Stimulated activated CD8-positive, alpha-beta memory T cell treated with anti-CD3 and anti-CD28 coated beads, Interleukin-12 subunit alpha, Interleukin-12 subunit beta, amount 100 ng/mL, for 24 hours (primary cell): ENCODE data around the gene OR2T6.
"Not testable (repeated sequence)": the region's sequence is repeated elsewhere in the genome, so short reads cannot be mapped to it uniquely, and the experiment has no call there.

Experiments
- DNase-seq: peaks from one replicate; pipeline ENCODE4 v3.0.0-alpha.2; 2020; ENCODE audit errors: extremely low read depth

The OR2T6 gene

DNA sequence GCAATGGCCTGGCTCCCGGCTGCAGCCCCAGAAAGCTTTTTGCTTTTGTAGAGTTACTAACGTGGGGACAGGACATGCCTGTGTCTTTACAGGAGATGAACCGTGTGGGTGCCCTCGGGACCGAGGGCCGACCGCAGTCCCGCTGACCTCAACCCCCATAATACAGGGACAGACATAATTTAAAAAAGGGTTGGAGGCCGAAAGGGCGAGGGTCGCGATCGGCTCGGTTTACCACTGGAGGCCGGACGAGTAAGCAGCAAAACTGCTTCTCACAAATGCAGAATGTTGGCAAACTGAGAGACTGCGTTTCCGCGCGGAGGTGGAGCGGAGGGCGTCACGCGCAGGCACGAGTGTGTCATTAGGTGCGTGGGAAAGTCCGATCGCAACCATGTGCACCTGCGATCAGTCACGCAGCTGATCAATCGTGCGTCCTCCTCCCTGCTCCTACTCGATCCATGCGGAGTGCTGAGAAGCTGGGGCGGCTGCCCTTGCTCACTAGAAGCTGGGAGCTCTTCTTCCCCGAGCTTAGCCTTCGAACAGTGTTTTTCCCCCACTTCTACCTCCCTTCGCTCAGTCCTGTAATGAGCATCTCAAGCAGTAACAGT lies 58.4 kb downstream of the OR2T6 start:
- not testable (repeated sequence) for DNase-seq

DNA sequence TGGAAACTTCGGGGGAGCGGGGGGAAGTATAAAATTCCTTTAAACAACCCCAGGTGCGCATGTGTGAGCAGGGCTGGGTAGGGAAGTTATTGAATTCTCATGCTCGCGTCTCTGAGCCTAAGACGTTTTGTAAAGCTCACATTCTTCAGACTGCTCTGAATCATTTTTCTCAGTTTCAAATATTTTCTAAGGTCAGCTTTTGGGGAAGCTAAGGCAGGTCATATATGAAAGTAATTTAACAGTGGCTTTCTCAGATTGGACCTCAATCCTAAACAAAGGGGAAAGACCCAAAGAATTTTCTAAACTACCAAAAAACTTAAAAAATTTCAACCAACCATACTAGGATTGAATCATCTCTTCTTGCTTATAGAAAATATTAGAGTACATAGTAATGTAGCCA lies 59.4 kb downstream of the OR2T6 start:
- DNase-seq: not testable (repeated sequence)

- DNase-seq: not testable (repeated sequence)
Measured at GRCh38 chr1:248436303-248436702, 60.8 kb downstream of the OR2T6 start.

- not testable (repeated sequence) for DNase-seq
Measured at GRCh38 chr1:248438668-248439067, 63.1 kb downstream of the OR2T6 start.

DNA sequence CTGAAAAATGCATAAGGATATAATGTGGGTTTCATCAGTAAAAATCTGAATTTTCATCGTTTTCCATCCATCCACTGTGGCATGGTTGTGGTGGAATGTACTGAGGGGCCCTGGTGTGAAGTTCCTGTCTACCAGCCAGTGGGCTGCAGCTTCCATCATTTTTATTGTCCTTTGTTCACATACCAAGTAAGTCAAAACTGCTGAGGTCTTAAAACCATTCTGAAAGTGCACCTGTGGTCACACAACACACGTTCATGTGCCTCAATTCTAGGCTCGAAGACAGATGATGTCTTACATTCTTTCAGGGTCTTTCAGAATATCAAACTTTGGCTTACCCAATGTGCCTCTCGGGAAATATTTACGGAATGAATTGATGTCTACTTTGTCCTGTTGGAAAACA lies 63.7 kb downstream of the OR2T6 start:
- not testable (repeated sequence) for DNase-seq
